B cell (primary cell): ENCODE results near the gene SLIT3.

ENCODE experiments used
- EZH2 ChIP-seq: IDR thresholded peaks from 2 replicates; pipeline ENCODE4 v1.6.1; 2012; ENCODE audit warnings: borderline replicate concordance, low read depth, mild to moderate bottlenecking, moderate library complexity, low read length; ENCODE audit not compliant: insufficient read depth, poor library complexity, severe bottlenecking
- TF ChIP-seq, protein P1 (sequence below): fragments of 200-600 bp; IDR thresholded peaks from one replicate; pipeline ENCODE4 v1.8.0; 2022; ENCODE audit warnings: antibody characterized with exemption, mild to moderate bottlenecking

DNA sequence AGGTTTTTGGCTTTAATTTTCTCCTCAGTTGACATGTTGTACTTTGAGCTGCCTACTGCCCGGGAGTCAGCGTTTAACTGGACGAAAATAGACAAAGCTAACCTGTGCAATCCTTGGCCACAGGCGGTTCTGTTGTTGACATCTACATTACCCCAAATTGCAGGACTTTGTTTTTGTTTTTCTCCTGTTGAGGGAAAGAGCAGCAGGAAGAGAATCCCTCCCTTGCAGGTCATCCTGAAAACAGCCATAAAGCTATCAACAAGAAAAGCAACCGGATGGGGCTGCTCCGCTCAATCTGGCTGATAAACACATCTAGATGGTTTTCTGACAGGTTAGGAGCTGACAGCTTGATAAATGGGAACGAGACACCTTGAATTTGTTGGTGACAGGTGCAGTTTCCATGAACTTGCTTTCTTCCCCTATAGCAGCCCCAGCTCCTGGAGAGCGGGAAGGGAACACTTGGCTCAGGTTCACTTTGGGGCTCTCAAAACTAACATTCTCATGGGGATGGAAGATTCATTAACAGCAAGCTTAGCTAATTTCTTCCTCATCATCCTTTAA, 331.5 kb downstream of the SLIT3 start:
- TF ChIP-seq, protein P1, sequence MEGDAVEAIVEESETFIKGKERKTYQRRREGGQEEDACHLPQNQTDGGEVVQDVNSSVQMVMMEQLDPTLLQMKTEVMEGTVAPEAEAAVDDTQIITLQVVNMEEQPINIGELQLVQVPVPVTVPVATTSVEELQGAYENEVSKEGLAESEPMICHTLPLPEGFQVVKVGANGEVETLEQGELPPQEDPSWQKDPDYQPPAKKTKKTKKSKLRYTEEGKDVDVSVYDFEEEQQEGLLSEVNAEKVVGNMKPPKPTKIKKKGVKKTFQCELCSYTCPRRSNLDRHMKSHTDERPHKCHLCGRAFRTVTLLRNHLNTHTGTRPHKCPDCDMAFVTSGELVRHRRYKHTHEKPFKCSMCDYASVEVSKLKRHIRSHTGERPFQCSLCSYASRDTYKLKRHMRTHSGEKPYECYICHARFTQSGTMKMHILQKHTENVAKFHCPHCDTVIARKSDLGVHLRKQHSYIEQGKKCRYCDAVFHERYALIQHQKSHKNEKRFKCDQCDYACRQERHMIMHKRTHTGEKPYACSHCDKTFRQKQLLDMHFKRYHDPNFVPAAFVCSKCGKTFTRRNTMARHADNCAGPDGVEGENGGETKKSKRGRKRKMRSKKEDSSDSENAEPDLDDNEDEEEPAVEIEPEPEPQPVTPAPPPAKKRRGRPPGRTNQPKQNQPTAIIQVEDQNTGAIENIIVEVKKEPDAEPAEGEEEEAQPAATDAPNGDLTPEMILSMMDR = no peak
- TF ChIP-seq EZH2 = no peak
